Caco-2 (cell line): ENCODE measurements around the gene C2orf49. TPM values are rescaled to one million over a fixed set of nuclear protein-coding genes. Genes with fewer than 3 reads are reported as not detected.

Source experiments
- BruUV-seq: library from RNA; stranded (reverse); fragments of 400-500 nt; replicated peaks from 2 replicates; lab custom pipeline; 2021; lab: Mats Ljungman, UMichigan
- CTCF ChIA-PET: fragments of 300-600 bp; sonication (Branson Sonifier 250); formaldehyde crosslinking; loops from one replicate; lab custom pipeline; 2022; ENCODE audit warnings: antibody characterized with exemption; lab: Charles Lee
- POLR2A ChIA-PET: fragments of 300-600 bp; sonication (Branson Sonifier 250); formaldehyde crosslinking; loops from one replicate; lab custom pipeline; 2022; ENCODE audit warnings: antibody characterized with exemption; lab: Charles Lee
- DNase-seq, 2 experiments: peaks; one replicate each; pipeline versions ENCODE4 v3.0.0 to v3.0.0-alpha.2; 2020 to 2022
- H3K27me3 ChIP-seq: replicated peaks from 2 replicates; pipeline ENCODE4 v1.6.0; 2011; ENCODE audit warnings: low read length; ENCODE audit not compliant: control insufficient read depth, insufficient read depth
- H3K36me3 ChIP-seq: 2 replicates; pipeline ENCODE4 v1.5.1; 2011; ENCODE audit warnings: low read length; ENCODE audit not compliant: control insufficient read depth, insufficient read depth
- H3K4me1 ChIP-seq: fragments of 250-450 bp; sonication (Bioruptor Pico); 2 replicates; pipeline ENCODE4 v1.5.1; 2020; ENCODE audit warnings: mild to moderate bottlenecking
- H3K4me3 ChIP-seq: 2 replicates; pipeline ENCODE4 v1.5.1; 2011; ENCODE audit warnings: low read depth, mild to moderate bottlenecking, control low read depth, low read length
- H3K9me3 ChIP-seq: fragments of 250-450 bp; sonication (Bioruptor Pico); 2 replicates; pipeline ENCODE4 v1.5.1; 2020; ENCODE audit warnings: mild to moderate bottlenecking, moderate library complexity
- H3K27ac Mint-ChIP-seq: one replicate; pipeline ENCODE4 v1.8.0; 2022; ENCODE audit warnings: mixed read lengths; ENCODE audit not compliant: unreplicated experiment
- H3K27me3 Mint-ChIP-seq: one replicate; pipeline ENCODE4 v1.8.0; 2022; ENCODE audit warnings: mixed read lengths; ENCODE audit not compliant: insufficient read depth, unreplicated experiment
- H3K36me3 Mint-ChIP-seq: one replicate; pipeline ENCODE4 v1.8.0; 2022; ENCODE audit warnings: mild to moderate bottlenecking, mixed read lengths; ENCODE audit not compliant: insufficient read depth, unreplicated experiment
- H3K4me1 Mint-ChIP-seq: one replicate; pipeline ENCODE4 v1.8.0; 2022; ENCODE audit warnings: low read depth, mixed read lengths; ENCODE audit not compliant: unreplicated experiment
- H3K4me3 Mint-ChIP-seq: one replicate; pipeline ENCODE4 v1.8.0; 2022; ENCODE audit warnings: mild to moderate bottlenecking, moderate library complexity, mixed read lengths; ENCODE audit not compliant: unreplicated experiment
- H3K9me3 Mint-ChIP-seq: one replicate; pipeline ENCODE4 v1.8.0; 2022; ENCODE audit warnings: mixed read lengths; ENCODE audit not compliant: unreplicated experiment
- CTCF ChIP-seq, 2 experiments: fragments of 200-600 bp in 1 of 2; IDR thresholded peaks; 1 replicate in 1 of 2; 2 replicates in 1 of 2; pipeline versions ENCODE4 v1.5.1 to v1.8.0; 2011 to 2022; ENCODE audit warnings: antibody characterized with exemption in 1 of 2, control low read depth in 1 of 2, inconsistent platforms in 1 of 2, low read depth in 1 of 2, low read length in 1 of 2, mild to moderate bottlenecking in 1 of 2, moderate library complexity in 1 of 2; ENCODE audit not compliant: insufficient read depth in 1 of 2, severe bottlenecking in 1 of 2, unreplicated experiment in 1 of 2
- intact Hi-C: fragments of 100-400 bp; cut with micrococcal nuclease; formaldehyde crosslinking; loops from one replicate; pipeline ENCODE4 v1.10.0; 2022; ENCODE audit not compliant: unreplicated experiment
- total RNA-seq: library from RNA; stranded (reverse); gene quantifications from 2 replicates; pipeline ENCODE4 v1.2.3, GENCODE V29; 2022

C2orf49 gene
- total RNA-seq, 1 experiment from 2014 or later, result 24.8 TPM

- POLR2A ChIA-PET, result interaction anchor here (1.7 kb wide), 1 partner anchor 9 kb away, joined by 6 read pairs; the partner anchor contains the start of gene TGFBRAP1
- Mint-ChIP-seq H3K36me3 (peaks cover 34% of the 10 kb centered on the region), H3K27me3 (no peaks in the 10 kb centered on the region), H3K27ac (peak overlapping the region; percentile 100), H3K4me3 (peak overlapping the region; percentile 86), H3K9me3 (no peaks in the 10 kb centered on the region), H3K4me1 (peaks cover 7% of the 10 kb centered on the region)
- H3K27me3 ChIP-seq, result no peaks in the 10 kb centered on the region
- H3K9me3 ChIP-seq, result no peaks in the 10 kb centered on the region
- peaks cover 8% of the 10 kb centered on the region; the same call in 1 of the 2 replicates for H3K4me1 ChIP-seq
- no peak for TF ChIP-seq CTCF (IDR thresholded peaks at IDR 0.05; ENCODE audit: insufficient read depth in 1 of 2, low read depth in 1 of 2, low read length in 1 of 2, severe bottlenecking in 1 of 2, unreplicated experiment in 1 of 2)
- BruUV-seq, result TSS peak; percentile 58
- peaks cover 2% of the 10 kb centered on the region; the same call in 1 of the 2 replicates for H3K36me3 ChIP-seq
- no peak for DNase-seq
- peak overlapping the region; percentile 90 for H3K4me3 ChIP-seq
- CTCF ChIA-PET, result interaction anchor here (0.6 kb wide), 1 partner anchor 79 kb away, joined by 3 read pairs; no protein-coding TSS in a partner anchor
- intact Hi-C loops, result loop anchor here (2.0 kb wide), 1 partner anchor 61 kb away; the partner anchor contains the start of gene FHL2
These were observed 663 bp downstream of the C2orf49 start for GRCh38 chr2:105338020-105338385.

GRCh38 chr2:105339414-105339813, 2.1 kb downstream of the C2orf49 start:
- Histone ChIP-seq H3K4me3 (no peak overlapping the region), H3K27me3 (no peaks in the 10 kb centered on the region), H3K36me3 (peaks cover 2% of the 10 kb centered on the region), H3K9me3 (no peaks in the 10 kb centered on the region), H3K4me1 (peaks cover 8% of the 10 kb centered on the region; the same call in 1 of the 2 replicates)
- no peak for DNase-seq
- Mint-ChIP-seq H3K27me3 (no peaks in the 10 kb centered on the region), H3K36me3 (peaks cover 40% of the 10 kb centered on the region), H3K4me3 (peak overlapping the region; percentile 86), H3K9me3 (no peaks in the 10 kb centered on the region), H3K27ac (no peak overlapping the region), H3K4me1 (peaks cover 7% of the 10 kb centered on the region)
- intact Hi-C loops, result loop anchor here (2.0 kb wide), 1 partner anchor 59 kb away; the partner anchor contains the start of gene FHL2
- POLR2A ChIA-PET, result no interaction called here
- no TSS peak for BruUV-seq
- no peak for TF ChIP-seq CTCF (IDR thresholded peaks at IDR 0.05; ENCODE audit: insufficient read depth in 1 of 2, low read depth in 1 of 2, low read length in 1 of 2, severe bottlenecking in 1 of 2, unreplicated experiment in 1 of 2)
- CTCF ChIA-PET, result no interaction called here

GRCh38 chr2:105344704-105345345, 7.5 kb downstream of the C2orf49 start:
- POLR2A ChIA-PET, result interaction anchor here (0.6 kb wide), 1 partner anchor 175 kb away, joined by 3 read pairs; no protein-coding TSS in a partner anchor
- Mint-ChIP-seq H3K9me3 (no peaks in the 10 kb centered on the region), H3K36me3 (peaks cover 71% of the 10 kb centered on the region), H3K27me3 (no peaks in the 10 kb centered on the region), H3K4me1 (peaks cover 5% of the 10 kb centered on the region), H3K4me3 (no peak overlapping the region), H3K27ac (no peak overlapping the region)
- BruUV-seq, result no TSS peak
- no peaks in the 10 kb centered on the region for H3K27me3 ChIP-seq
- CTCF ChIA-PET, result interaction anchor here (0.6 to 1.9 kb wide), 8 partner anchors 9 to 1237 kb away, joined by 3 to 8 read pairs (median 3); partner anchors contain the start of gene FHL2
- peaks cover 2% of the 10 kb centered on the region for H3K36me3 ChIP-seq
- H3K9me3 ChIP-seq, result no peaks in the 10 kb centered on the region
- DNase-seq, result peak in 1 of 2 experiments; percentile 50
- no peak overlapping the region for H3K4me3 ChIP-seq
- H3K4me1 ChIP-seq, result no peaks in the 10 kb centered on the region
- peak; percentile 20 to 40 for TF ChIP-seq CTCF (IDR thresholded peaks at IDR 0.05; ENCODE audit: insufficient read depth in 1 of 2, low read depth in 1 of 2, low read length in 1 of 2, severe bottlenecking in 1 of 2, unreplicated experiment in 1 of 2)
- intact Hi-C loops, result loop anchor here (1.0 to 5.0 kb wide), 3 partner anchors 176 to 542 kb away; no protein-coding TSS in a partner anchor
